Colonic mucosa (tissue), 4 donors: ENCODE measurements around the gene CELA1. TPM values are rescaled to one million over a fixed set of nuclear protein-coding genes. Genes with fewer than 3 reads are reported as not detected.

Source experiments
- DNase-seq: peaks from one replicate; pipeline ENCODE4 v3.0.0-alpha.2; 2020
- H3K27ac ChIP-seq: fragments of 200-600 bp; one replicate; pipeline ENCODE4 v1.8.0; 2021
- H3K27me3 ChIP-seq: fragments of 200-600 bp; one replicate; pipeline ENCODE4 v1.8.0; 2021
- H3K36me3 ChIP-seq: fragments of 200-600 bp; one replicate; pipeline ENCODE4 v1.8.0; 2021
- H3K4me1 ChIP-seq: fragments of 200-600 bp; one replicate; pipeline ENCODE4 v1.8.0; 2021; ENCODE audit warnings: mild to moderate bottlenecking
- H3K4me3 ChIP-seq: fragments of 200-600 bp; one replicate; pipeline ENCODE4 v1.8.0; 2021
- H3K9ac ChIP-seq, 2 donors: one replicate each; pipeline ENCODE4 v1.7.0; 2013; ENCODE audit warnings: control low read depth in 2 of 2, low read depth in 2 of 2, low read length in 2 of 2
- H3K9me3 ChIP-seq: fragments of 200-600 bp; one replicate; pipeline ENCODE4 v1.8.0; 2021
- CTCF ChIP-seq: fragments of 200-600 bp; IDR thresholded peaks from one replicate; pipeline ENCODE4 v1.8.0; 2022; ENCODE audit warnings: antibody characterized with exemption, mild to moderate bottlenecking
- intact Hi-C: fragments of 100-400 bp; cut with DNase I; formaldehyde crosslinking; loops from one replicate; pipeline ENCODE4 v1.14.1; 2022
- total RNA-seq, 2 donors: library from RNA; stranded (reverse); fragmentation: NEBNext Ultra II Directional in 1 of 2; extraction: Animal tissue kit (Norgen Biotek cat#: 25700) in 1 of 2; gene quantifications; one replicate each; pipeline ENCODE4 v1.2.1, GENCODE V29; 2021
- donor health status: healthy.
- donor health status: DM: no; HTN: no; CAD: no.
- donor health status: DM: no; HTN: no; CAD: no.

CELA1 gene
- total RNA-seq, 2 donors from 2014 or later = not detected

- H3K36me3 ChIP-seq = no peaks in the 10 kb centered on the region
- intact Hi-C loops = no loop called here
- no peak for DNase-seq
Measured at GRCh38 chr12:51373187-51373586, 26.7 kb upstream of the CELA1 start.

GRCh38 chr12:51372021-51372420 is 25.5 kb upstream of the CELA1 start:
- H3K4me1 ChIP-seq = no peaks in the 10 kb centered on the region
- no peak overlapping the region for H3K27ac ChIP-seq
- no peak overlapping the region for H3K4me3 ChIP-seq
- no peak overlapping the region for H3K9ac ChIP-seq
- no peak for TF ChIP-seq CTCF
- DNase-seq = no peak
- no peaks in the 10 kb centered on the region for H3K27me3 ChIP-seq
- intact Hi-C loops = no loop called here
- no peaks in the 10 kb centered on the region for H3K36me3 ChIP-seq
- no peaks in the 10 kb centered on the region for H3K9me3 ChIP-seq

More at GRCh38 chr12:51373187-51373586, 26.7 kb upstream of the CELA1 start:
- Histone ChIP-seq H3K27ac (no peak overlapping the region), H3K9me3 (no peaks in the 10 kb centered on the region), H3K9ac (no peak overlapping the region), H3K4me1 (no peaks in the 10 kb centered on the region), H3K4me3 (no peak overlapping the region), H3K27me3 (no peaks in the 10 kb centered on the region)
- no peak for TF ChIP-seq CTCF

GRCh38 chr12:51371295-51371953 is 24.9 kb upstream of the CELA1 start:
- Histone ChIP-seq H3K27ac (no peak overlapping the region), H3K9ac (no peak overlapping the region), H3K4me3 (no peak overlapping the region), H3K27me3 (no peaks in the 10 kb centered on the region), H3K4me1 (no peaks in the 10 kb centered on the region), H3K36me3 (no peaks in the 10 kb centered on the region), H3K9me3 (no peaks in the 10 kb centered on the region)
- TF ChIP-seq CTCF = no peak
- intact Hi-C loops = no loop called here
- DNase-seq = no peak

- Histone ChIP-seq H3K4me1 (no peaks in the 10 kb centered on the region), H3K9me3 (no peaks in the 10 kb centered on the region), H3K36me3 (no peaks in the 10 kb centered on the region), H3K27ac (no peak overlapping the region), H3K27me3 (no peaks in the 10 kb centered on the region), H3K4me3 (no peak overlapping the region), H3K9ac (no peak overlapping the region)
- DNase-seq = no peak
- TF ChIP-seq CTCF = no peak
- intact Hi-C loops = no loop called here
Measured at GRCh38 chr12:51370667-51371066, 24.2 kb upstream of the CELA1 start.

GRCh38 chr12:51369581-51369980 is 23.1 kb upstream of the CELA1 start:
- H3K4me3 ChIP-seq = no peak overlapping the region
- intact Hi-C loops = no loop called here
- no peaks in the 10 kb centered on the region for H3K9me3 ChIP-seq
- no peak for DNase-seq
- H3K4me1 ChIP-seq = no peaks in the 10 kb centered on the region
- H3K9ac ChIP-seq = peak overlapping the region in 1 of 2 donors; percentile 28
- H3K36me3 ChIP-seq = no peaks in the 10 kb centered on the region
- H3K27ac ChIP-seq = no peak overlapping the region
- no peaks in the 10 kb centered on the region for H3K27me3 ChIP-seq
- TF ChIP-seq CTCF = no peak
